Bronchial epithelial cell (primary cell): ENCODE results near the gene TMEM236. TPM values are rescaled to one million over a fixed set of nuclear protein-coding genes. Genes with fewer than 3 reads are reported as not detected.
A peak's percentile ranks its signal among the peaks of the same experiment; 100 is the strongest.

ENCODE experiments used
- DNase-seq: peaks from one replicate; pipeline ENCODE4 v3.0.0-alpha.2; 2010; ENCODE audit warnings: low read depth
- FAIRE-seq: peaks from 2 replicates; lab custom pipeline; 2011; peaks lifted over from hg19 to GRCh38; lab: Jason Lieb, UNC
- H3K27me3 ChIP-seq: 2 replicates; pipeline ENCODE4 v1.5.1; 2011; ENCODE audit warnings: low read length; ENCODE audit not compliant: control insufficient read depth, insufficient read depth
- H3K36me3 ChIP-seq: 2 replicates; pipeline ENCODE4 v1.5.1; 2011; ENCODE audit warnings: low read length; ENCODE audit not compliant: control insufficient read depth, insufficient read depth
- H3K4me3 ChIP-seq: 2 replicates; pipeline ENCODE4 v1.5.1; 2011; ENCODE audit warnings: mild to moderate bottlenecking, low read depth, low read length, control low read depth
- CTCF ChIP-seq: IDR thresholded peaks from 2 replicates; pipeline ENCODE4 v1.5.1; 2011; ENCODE audit warnings: mild to moderate bottlenecking, moderate library complexity, low read length, control low read depth, inconsistent platforms; ENCODE audit not compliant: insufficient read depth, severe bottlenecking
- total RNA-seq: library from RNA; depleted of rRNA; stranded (reverse); fragments of >200 nt; gene quantifications from 2 replicates; pipeline ENCODE4 v1.2.1, GENCODE V29; 2014

Gene TMEM236
- total RNA-seq, 1 donor from 2014 or later = under 0.01 TPM

GRCh38 chr10:17758896-17759295 is 6.9 kb downstream of the TMEM236 start:
- H3K4me3 ChIP-seq = no peak overlapping the region
- TF ChIP-seq CTCF = no peak
- FAIRE-seq = no peak

GRCh38 chr10:17764142-17764541 is 12.1 kb downstream of the TMEM236 start:
- TF ChIP-seq CTCF = no peak
- DNase-seq (no peak), FAIRE-seq (peak; percentile 62)
- H3K4me3 ChIP-seq = no peak overlapping the region
- no peaks in the 10 kb centered on the region for H3K36me3 ChIP-seq
- no peaks in the 10 kb centered on the region for H3K27me3 ChIP-seq

More at GRCh38 chr10:17758896-17759295, 6.9 kb downstream of the TMEM236 start:
- no peak for DNase-seq
- Histone ChIP-seq H3K36me3 (no peaks in the 10 kb centered on the region), H3K27me3 (no peaks in the 10 kb centered on the region)

- DNase-seq = no peak
- no peaks in the 10 kb centered on the region for H3K27me3 ChIP-seq
Measured at GRCh38 chr10:17765602-17766001, 13.6 kb downstream of the TMEM236 start.

GRCh38 chr10:17766731-17767130 is 14.7 kb downstream of the TMEM236 start:
- FAIRE-seq (no peak), DNase-seq (no peak)
- no peaks in the 10 kb centered on the region for H3K27me3 ChIP-seq
- TF ChIP-seq CTCF = no peak
- H3K36me3 ChIP-seq = no peaks in the 10 kb centered on the region
- H3K4me3 ChIP-seq = no peak overlapping the region

More at GRCh38 chr10:17765602-17766001, 13.6 kb downstream of the TMEM236 start:
- no peak for FAIRE-seq
- H3K4me3 ChIP-seq = no peak overlapping the region
- no peak for TF ChIP-seq CTCF
- H3K36me3 ChIP-seq = no peaks in the 10 kb centered on the region

- TF ChIP-seq CTCF = no peak
- DNase-seq (peak; percentile 48), FAIRE-seq (no peak)
- Histone ChIP-seq H3K36me3 (no peaks in the 10 kb centered on the region), H3K27me3 (no peaks in the 10 kb centered on the region), H3K4me3 (no peak overlapping the region)
Measured at GRCh38 chr10:17768496-17768895, 16.5 kb downstream of the TMEM236 start.

- H3K27me3 ChIP-seq = no peaks in the 10 kb centered on the region
- peak; percentile 76 for FAIRE-seq
- peak; percentile 34 for DNase-seq
- no peaks in the 10 kb centered on the region for H3K36me3 ChIP-seq
- TF ChIP-seq CTCF = no peak
- no peak overlapping the region for H3K4me3 ChIP-seq
Measured at GRCh38 chr10:17768957-17769356, 17.0 kb downstream of the TMEM236 start.
